ENCODE results near the gene COL23A1. TPM values are rescaled to one million over a fixed set of nuclear protein-coding genes. Genes with fewer than 3 reads are reported as not detected.
"Not testable (repeated sequence)": the region's sequence is repeated elsewhere in the genome, so short reads cannot be mapped to it uniquely, and the experiment has no call there.

Gene COL23A1
- total RNA-seq, 1 donor from 2014 or later = 0.19 TPM

- no peak for DNase-seq (ENCODE audit: low read depth)
These were observed 386.5 kb downstream of the COL23A1 start for GRCh38 chr5:178203670-178204181.

GRCh38 chr5:178202541-178202940 is 387.7 kb downstream of the COL23A1 start:
- DNase-seq (ENCODE audit: low read depth) = no peak

GRCh38 chr5:178201927-178202235 is 388.3 kb downstream of the COL23A1 start:
- no peak for DNase-seq (ENCODE audit: low read depth)

GRCh38 chr5:178201221-178201926 is 388.8 kb downstream of the COL23A1 start:
- DNase-seq (ENCODE audit: low read depth) = no peak

- no peak for DNase-seq (ENCODE audit: low read depth)
These were observed 390.4 kb downstream of the COL23A1 start for GRCh38 chr5:178199581-178200434.

GRCh38 chr5:178198706-178199105 is 391.5 kb downstream of the COL23A1 start:
- no peak for DNase-seq (ENCODE audit: low read depth)

GRCh38 chr5:178198151-178198550 is 392.0 kb downstream of the COL23A1 start:
- DNase-seq (ENCODE audit: low read depth) = not testable (repeated sequence)

- DNase-seq (ENCODE audit: low read depth) = no peak
These were observed 393.2 kb downstream of the COL23A1 start for GRCh38 chr5:178196986-178197385.

GRCh38 chr5:178196281-178196812 is 393.8 kb downstream of the COL23A1 start:
- no peak for DNase-seq (ENCODE audit: low read depth)

GRCh38 chr5:178194026-178194425 is 396.2 kb downstream of the COL23A1 start:
- no peak for DNase-seq (ENCODE audit: low read depth)

GRCh38 chr5:178193251-178193809 is 396.9 kb downstream of the COL23A1 start:
- DNase-seq (ENCODE audit: low read depth) = no peak

- DNase-seq (ENCODE audit: low read depth) = no peak
These were observed 397.4 kb downstream of the COL23A1 start for GRCh38 chr5:178192787-178193186.

GRCh38 chr5:178192244-178192643 is 397.9 kb downstream of the COL23A1 start:
- no peak for DNase-seq (ENCODE audit: low read depth)

GRCh38 chr5:178191661-178192060 is 398.5 kb downstream of the COL23A1 start:
- no peak for DNase-seq (ENCODE audit: low read depth)

- no peak for DNase-seq (ENCODE audit: low read depth)
These were observed 400.8 kb downstream of the COL23A1 start for GRCh38 chr5:178189433-178189832.

Other genes with a start within 250 kb of the COL23A1 start
- 23.8 and 28.1 TPM in 2 replicates for gene CLK4, start 36.7 kb upstream of the COL23A1 start, total RNA-seq
- gene ZNF354A, start 140.3 kb upstream of the COL23A1 start, total RNA-seq = 12.6 and 14.3 TPM in 2 replicates

Data from myocyte (in vitro differentiated cells).